ENCODE data around the gene ANKS4B.

ANKS4B gene

GRCh38 chr16:21233521-21234150 lies at the start of gene ANKS4B:
ANKS4B (plus strand) TSS chr16:21233699; CDS start chr16:21233738, 39 bp downstream.
- TF ChIP-seq ZNF8 (CRISPR knock-in tag; IDR thresholded peaks at IDR 0.05): no peak
- no peak for TF ChIP-seq TOX (CRISPR knock-in tag; IDR thresholded peaks at IDR 0.05; ENCODE audit: borderline replicate concordance)
- TF ChIP-seq ZNF565 (CRISPR knock-in tag; conservative IDR thresholded peaks at IDR 0.05; ENCODE audit: low read depth): no peak
- no peak for TF ChIP-seq ESRRG (CRISPR knock-in tag; IDR thresholded peaks at IDR 0.05)
- TF ChIP-seq BACH2 (CRISPR knock-in tag; IDR thresholded peaks at IDR 0.05; ENCODE audit: borderline replicate concordance): no peak
- TF ChIP-seq CREB5 (CRISPR knock-in tag; IDR thresholded peaks at IDR 0.05; ENCODE audit: low read depth): no peak
- no peak for TF ChIP-seq ZNF70 (CRISPR knock-in tag; IDR thresholded peaks at IDR 0.05)
- TF ChIP-seq PATZ1 (CRISPR knock-in tag; IDR thresholded peaks at IDR 0.05; ENCODE audit: borderline replicate concordance): no peak
- no peak for TF ChIP-seq ISL1 (CRISPR knock-in tag; IDR thresholded peaks at IDR 0.05)
- TF ChIP-seq TCF4 (CRISPR knock-in tag; IDR thresholded peaks at IDR 0.05; ENCODE audit: borderline replicate concordance): no peak
- no peak for TF ChIP-seq TSHZ2 (CRISPR knock-in tag; IDR thresholded peaks at IDR 0.05)
- no peak for TF ChIP-seq GLIS3 (CRISPR knock-in tag; IDR thresholded peaks at IDR 0.05)
- no peak for TF ChIP-seq ZFP3 (CRISPR knock-in tag; IDR thresholded peaks at IDR 0.05)
- no peak for TF ChIP-seq CSRNP3 (CRISPR knock-in tag; IDR thresholded peaks at IDR 0.05)
- TF ChIP-seq OSR1 (CRISPR knock-in tag; IDR thresholded peaks at IDR 0.05): no peak
- no peak for TF ChIP-seq CSDC2 (CRISPR knock-in tag; IDR thresholded peaks at IDR 0.05)
- TF ChIP-seq PPARA (CRISPR knock-in tag; IDR thresholded peaks at IDR 0.05; ENCODE audit: borderline replicate concordance): no peak
- no peak for TF ChIP-seq RARB (CRISPR knock-in tag; IDR thresholded peaks at IDR 0.05)
- no peak for ATAC-seq

- no peak for ATAC-seq
- TF ChIP-seq ZNF70 (CRISPR knock-in tag; IDR thresholded peaks at IDR 0.05) (no peak), ZFP3 (CRISPR knock-in tag; IDR thresholded peaks at IDR 0.05) (no peak), ZNF565 (CRISPR knock-in tag; conservative IDR thresholded peaks at IDR 0.05; ENCODE audit: low read depth) (no peak), CREB5 (CRISPR knock-in tag; IDR thresholded peaks at IDR 0.05; ENCODE audit: low read depth) (no peak), ARNTL (CRISPR knock-in tag; IDR thresholded peaks at IDR 0.05; ENCODE audit: borderline replicate concordance, low read depth) (no peak), ZC3H10 (CRISPR knock-in tag; IDR thresholded peaks at IDR 0.05) (no peak), CSRNP3 (CRISPR knock-in tag; IDR thresholded peaks at IDR 0.05) (no peak), ZFP30 (CRISPR knock-in tag; IDR thresholded peaks at IDR 0.05) (no peak), RARB (CRISPR knock-in tag; IDR thresholded peaks at IDR 0.05) (no peak), PPARA (CRISPR knock-in tag; IDR thresholded peaks at IDR 0.05; ENCODE audit: borderline replicate concordance) (no peak), POU6F1 (CRISPR knock-in tag; IDR thresholded peaks at IDR 0.05; ENCODE audit: borderline replicate concordance, low read depth) (no peak), TSHZ2 (CRISPR knock-in tag; IDR thresholded peaks at IDR 0.05) (no peak)
Observed at GRCh38 chr16:21183995-21184394, 49.5 kb upstream of the ANKS4B start.

All from SK-N-SH treated with all-trans-retinoic acid at 6 μM for 48 hours (cell line).